ENCODE results near the gene RETN. TPM values are rescaled to one million over a fixed set of nuclear protein-coding genes. Genes with fewer than 3 reads are reported as not detected.

The RETN gene
- total and polyA plus RNA-seq, 2 experiments from 2014 or later: not detected

- no peak for TF ChIP-seq POLR2AphosphoS5 (IDR thresholded peaks at IDR 0.05; ENCODE audit: low read depth)
- TF ChIP-seq ETS1 (IDR thresholded peaks at IDR 0.05): no peak
- TF ChIP-seq EZH2phosphoT487 (IDR thresholded peaks at IDR 0.05; ENCODE audit: unreplicated experiment): no peak
- TF ChIP-seq JUNB (IDR thresholded peaks at IDR 0.05; ENCODE audit: unreplicated experiment): no peak
- TF ChIP-seq REST (IDR thresholded peaks at IDR 0.05; ENCODE audit: unreplicated experiment): no peak
- TF ChIP-seq CREB1 (CRISPR knock-in tag; IDR thresholded peaks at IDR 0.05; ENCODE audit: low read depth): no peak
Observed at GRCh38 chr19:7663706-7664105, 5.1 kb upstream of the RETN start (continued).

- Mint-ChIP-seq H3K27me3 (ENCODE audit: insufficient read depth, low read depth, poor library complexity) (peaks cover 17% of the 10 kb centered on the region), H3K4me3 (no peak overlapping the region), H3K9me3 (peaks cover 6% of the 10 kb centered on the region; the same call in 2 of the 3 replicates), H3K27ac (no peak overlapping the region), H3K4me1 (peaks cover 4% of the 10 kb centered on the region; the same call in 1 of the 3 replicates), H3K36me3 (ENCODE audit: low read depth) (no peaks in the 10 kb centered on the region)
- TF ChIP-seq EZH2 (IDR thresholded peaks at IDR 0.05; ENCODE audit: low read depth, unreplicated experiment) (no peak), JUNB (IDR thresholded peaks at IDR 0.05; ENCODE audit: unreplicated experiment) (no peak)
- TF ChIP-seq, protein P1, sequence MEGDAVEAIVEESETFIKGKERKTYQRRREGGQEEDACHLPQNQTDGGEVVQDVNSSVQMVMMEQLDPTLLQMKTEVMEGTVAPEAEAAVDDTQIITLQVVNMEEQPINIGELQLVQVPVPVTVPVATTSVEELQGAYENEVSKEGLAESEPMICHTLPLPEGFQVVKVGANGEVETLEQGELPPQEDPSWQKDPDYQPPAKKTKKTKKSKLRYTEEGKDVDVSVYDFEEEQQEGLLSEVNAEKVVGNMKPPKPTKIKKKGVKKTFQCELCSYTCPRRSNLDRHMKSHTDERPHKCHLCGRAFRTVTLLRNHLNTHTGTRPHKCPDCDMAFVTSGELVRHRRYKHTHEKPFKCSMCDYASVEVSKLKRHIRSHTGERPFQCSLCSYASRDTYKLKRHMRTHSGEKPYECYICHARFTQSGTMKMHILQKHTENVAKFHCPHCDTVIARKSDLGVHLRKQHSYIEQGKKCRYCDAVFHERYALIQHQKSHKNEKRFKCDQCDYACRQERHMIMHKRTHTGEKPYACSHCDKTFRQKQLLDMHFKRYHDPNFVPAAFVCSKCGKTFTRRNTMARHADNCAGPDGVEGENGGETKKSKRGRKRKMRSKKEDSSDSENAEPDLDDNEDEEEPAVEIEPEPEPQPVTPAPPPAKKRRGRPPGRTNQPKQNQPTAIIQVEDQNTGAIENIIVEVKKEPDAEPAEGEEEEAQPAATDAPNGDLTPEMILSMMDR (conservative IDR thresholded peaks at IDR 0.05; ENCODE audit: low read depth in 2 of 2): no peak
- DNase-seq (ENCODE audit: low spot score) (no peak), ATAC-seq (no peak)
- H3K79me2 ChIP-seq (replicated peaks; ENCODE audit: insufficient read depth): no peaks in the 10 kb centered on the region
- no peaks in the 10 kb centered on the region for H3K9me2 ChIP-seq (ENCODE audit: insufficient read depth)
- no peaks in the 10 kb centered on the region; the same call in 1 of the 2 replicates for H3K4me1 ChIP-seq (ENCODE audit: insufficient read depth)
- no peaks in the 10 kb centered on the region for H3K36me3 ChIP-seq (ENCODE audit: insufficient read depth)
- H3K27me3 ChIP-seq (ENCODE audit: insufficient read depth): peaks cover 28% of the 10 kb centered on the region
- no peak overlapping the region for H3K4me3 ChIP-seq
- H2AFZ ChIP-seq: no peak overlapping the region
- H4K20me1 ChIP-seq (replicated peaks; ENCODE audit: insufficient read depth): no peaks in the 10 kb centered on the region
- H3K27ac ChIP-seq (ENCODE audit: low read depth): no peak overlapping the region
- H3F3A ChIP-seq (replicated peaks; ENCODE audit: low read depth): no peaks in the 10 kb centered on the region
- H3K4me2 ChIP-seq: no peak overlapping the region
Observed at GRCh38 chr19:7665076-7665475, 3.8 kb upstream of the RETN start.
